ENCODE data around the gene NALCN.

Gene NALCN

DNA sequence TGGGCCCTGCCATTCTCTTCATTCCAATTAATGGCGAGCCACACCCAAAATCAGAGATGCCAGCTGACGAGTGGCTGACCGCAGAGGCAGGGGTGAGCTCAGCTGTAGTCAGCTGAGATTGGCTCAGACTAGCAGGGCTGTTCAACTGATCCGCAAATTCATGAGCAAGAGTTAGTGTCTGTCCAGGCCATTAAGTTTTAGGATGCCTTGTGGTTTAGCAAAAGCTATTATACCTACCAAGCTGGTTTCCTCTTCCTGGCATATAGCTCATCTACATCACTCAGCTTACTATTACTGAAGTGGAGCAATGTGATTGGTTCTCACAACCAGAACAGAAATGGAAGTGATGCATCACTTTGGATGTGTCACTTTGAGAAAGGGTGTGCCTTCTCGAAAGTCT, 148.7 kb downstream of the NALCN start:
- DNase-seq = no peak

DNA sequence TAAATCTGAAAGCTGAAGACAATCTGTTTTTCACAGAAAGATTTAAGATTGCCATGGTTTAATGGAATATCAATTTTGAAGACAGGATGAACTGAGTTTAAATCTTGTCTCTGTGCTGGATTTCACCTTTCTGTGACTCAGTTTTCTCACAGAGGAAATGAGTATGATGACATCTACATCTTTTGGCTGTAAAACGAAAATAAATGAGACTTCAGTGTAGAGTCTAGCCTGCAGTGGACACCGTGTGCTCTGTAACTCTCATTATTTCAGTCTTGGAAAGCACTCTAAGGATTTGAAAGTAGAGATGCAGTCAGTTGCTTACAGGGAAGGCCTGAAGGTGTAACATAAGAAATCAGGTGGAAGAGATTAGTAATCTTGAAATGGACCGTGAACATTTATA, 150.4 kb downstream of the NALCN start:
- DNase-seq = no peak

GRCh38 chr13:101264931-101265330, 151.4 kb downstream of the NALCN start:
- DNase-seq = no peak

DNA sequence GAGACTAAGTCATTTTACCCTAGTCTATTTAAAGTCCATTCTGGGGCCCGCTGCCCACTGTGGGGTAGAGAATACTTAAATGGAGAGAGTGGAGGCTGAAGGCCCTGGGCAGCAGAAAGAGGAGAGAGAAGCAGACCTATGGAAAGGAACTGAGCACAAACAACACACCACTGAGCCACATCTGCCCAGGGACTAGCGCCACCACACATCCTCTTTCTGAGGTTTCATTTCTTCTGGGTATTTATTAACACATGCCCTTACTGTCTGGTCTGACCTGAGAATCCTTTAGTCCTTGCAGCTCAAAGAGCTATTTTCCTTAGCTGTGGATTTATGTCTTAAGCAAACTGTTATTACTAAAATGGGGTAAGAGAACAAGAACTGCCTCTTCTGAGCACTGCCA, 154.0 kb downstream of the NALCN start:
- no peak for DNase-seq

- DNase-seq = no peak
Observed at GRCh38 chr13:101258509-101258908, 157.8 kb downstream of the NALCN start.

DNA sequence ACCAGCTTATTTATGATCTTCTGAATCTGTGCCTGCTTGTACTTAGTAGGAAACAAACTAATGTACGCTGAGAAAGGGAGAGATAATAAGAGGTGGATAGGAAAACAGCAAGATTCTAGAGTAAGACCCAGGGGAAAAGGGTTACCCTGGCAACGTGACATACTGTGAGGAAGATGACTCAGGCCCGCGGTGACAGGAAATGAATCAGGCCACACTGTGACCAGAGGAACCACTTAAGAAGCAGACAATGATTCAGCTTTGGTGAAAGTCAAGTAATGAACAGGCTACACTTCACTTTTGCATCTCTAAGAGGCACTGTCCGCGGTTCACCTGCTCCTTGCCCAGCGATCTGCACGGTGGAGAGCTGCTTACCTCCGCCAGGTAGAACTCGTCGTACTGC, 158.2 kb downstream of the NALCN start:
- no peak for DNase-seq

DNA sequence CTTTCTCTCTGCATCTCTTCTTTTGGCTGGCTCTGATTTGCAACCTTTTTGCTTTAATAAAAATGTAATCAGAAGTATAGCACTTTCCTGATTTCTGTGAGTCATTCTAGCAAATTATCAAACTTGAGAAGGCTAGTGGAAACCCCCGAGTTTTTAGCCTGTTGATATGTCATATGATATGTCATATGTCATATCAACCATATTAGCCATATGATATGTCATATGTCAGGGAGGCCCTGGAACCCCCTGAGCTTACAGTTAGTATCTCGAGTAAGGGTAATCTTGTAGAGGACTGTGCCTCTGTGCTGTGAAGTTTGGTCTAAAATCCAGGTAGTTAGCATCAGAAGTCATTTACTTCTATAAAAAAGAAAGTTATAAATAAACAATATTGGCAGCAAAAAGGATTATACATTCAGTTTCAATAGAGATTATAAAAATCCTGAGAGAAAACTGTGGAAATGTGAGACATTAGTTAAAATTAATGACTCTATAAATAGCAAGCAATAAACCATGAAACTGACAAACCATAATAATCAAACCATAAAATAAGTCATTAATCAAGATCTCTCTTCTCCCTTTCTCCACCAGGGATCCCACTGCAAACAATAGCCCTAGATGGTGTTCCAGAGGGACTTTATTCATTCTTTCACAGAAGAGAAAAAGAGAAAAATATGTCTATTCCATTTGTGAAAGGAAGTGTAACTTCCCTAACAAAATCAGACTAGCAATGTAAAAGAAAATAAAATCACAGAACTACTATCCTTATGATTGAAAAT, 167.4 kb downstream of the NALCN start:
- no peak for DNase-seq

DNA sequence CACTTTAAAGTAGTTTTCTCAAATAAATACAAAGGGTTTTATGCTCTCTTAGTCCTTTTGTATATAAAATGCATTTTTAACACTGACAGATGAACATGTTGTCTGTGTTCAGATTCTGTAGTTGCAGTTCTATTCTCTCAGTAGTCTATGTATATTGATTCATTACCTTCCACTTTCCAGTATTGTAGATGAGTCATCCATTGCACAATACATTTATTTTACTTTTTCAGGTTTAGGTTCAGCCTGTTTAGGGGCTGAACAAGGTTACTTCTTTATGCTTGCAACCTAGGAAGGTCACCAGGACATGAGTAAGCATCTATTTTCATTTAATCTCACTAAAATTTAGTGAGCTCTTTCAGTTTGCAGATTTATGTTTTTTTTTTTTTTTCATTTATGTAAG, 173.6 kb downstream of the NALCN start:
- no peak for DNase-seq

GRCh38 chr13:101238555-101238954, 177.8 kb downstream of the NALCN start:
- DNase-seq = no peak

GRCh38 chr13:101231751-101232428, 184.4 kb downstream of the NALCN start:
- DNase-seq = no peak

- no peak for DNase-seq
Observed at GRCh38 chr13:101230271-101230890, 185.9 kb downstream of the NALCN start.

GRCh38 chr13:101219609-101220265, 196.6 kb downstream of the NALCN start:
- no peak for DNase-seq

DNA sequence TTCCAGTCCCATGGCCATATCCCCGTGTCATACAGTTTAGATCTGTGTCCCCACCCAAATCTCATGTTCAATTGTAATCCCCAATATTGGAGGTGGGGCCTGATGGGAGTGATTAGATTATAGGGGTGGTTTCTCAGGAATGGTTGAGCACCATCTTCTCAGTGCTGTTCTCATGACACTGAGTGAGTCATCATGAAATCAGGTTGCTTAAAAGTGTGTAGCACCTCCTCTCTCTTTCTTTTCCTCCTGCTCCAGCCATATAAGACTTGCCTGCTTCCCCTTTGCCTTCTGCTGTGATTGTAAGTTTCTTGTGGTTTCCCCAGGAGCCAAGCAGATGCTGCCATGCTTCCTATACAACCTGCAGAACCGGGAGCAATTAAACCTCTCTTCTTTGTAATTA, 197.8 kb downstream of the NALCN start:
- DNase-seq = no peak

DNA sequence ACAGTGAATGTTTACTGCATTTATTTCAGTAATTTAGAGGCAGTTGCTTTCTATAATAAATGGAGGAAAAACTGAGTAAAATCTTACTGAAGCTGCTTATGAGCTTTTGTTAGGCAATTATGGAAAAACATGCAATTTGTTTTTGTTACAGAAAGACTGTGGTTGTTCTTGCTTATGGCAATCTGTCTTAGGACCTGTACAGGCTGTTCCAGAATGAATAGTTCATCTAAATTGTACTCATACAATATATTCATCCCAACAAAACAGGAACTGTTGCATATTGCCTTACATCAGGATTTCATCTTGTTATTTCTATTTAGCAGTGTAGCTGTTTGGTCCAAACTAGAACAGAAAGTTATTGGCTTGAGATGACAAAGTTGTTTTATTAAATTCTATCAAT, 199.2 kb downstream of the NALCN start:
- DNase-seq = no peak

- DNase-seq = no peak
Observed at GRCh38 chr13:101211261-101211660, 205.0 kb downstream of the NALCN start.

- DNase-seq = no peak
Observed at GRCh38 chr13:101210774-101211173, 205.5 kb downstream of the NALCN start.

DNA sequence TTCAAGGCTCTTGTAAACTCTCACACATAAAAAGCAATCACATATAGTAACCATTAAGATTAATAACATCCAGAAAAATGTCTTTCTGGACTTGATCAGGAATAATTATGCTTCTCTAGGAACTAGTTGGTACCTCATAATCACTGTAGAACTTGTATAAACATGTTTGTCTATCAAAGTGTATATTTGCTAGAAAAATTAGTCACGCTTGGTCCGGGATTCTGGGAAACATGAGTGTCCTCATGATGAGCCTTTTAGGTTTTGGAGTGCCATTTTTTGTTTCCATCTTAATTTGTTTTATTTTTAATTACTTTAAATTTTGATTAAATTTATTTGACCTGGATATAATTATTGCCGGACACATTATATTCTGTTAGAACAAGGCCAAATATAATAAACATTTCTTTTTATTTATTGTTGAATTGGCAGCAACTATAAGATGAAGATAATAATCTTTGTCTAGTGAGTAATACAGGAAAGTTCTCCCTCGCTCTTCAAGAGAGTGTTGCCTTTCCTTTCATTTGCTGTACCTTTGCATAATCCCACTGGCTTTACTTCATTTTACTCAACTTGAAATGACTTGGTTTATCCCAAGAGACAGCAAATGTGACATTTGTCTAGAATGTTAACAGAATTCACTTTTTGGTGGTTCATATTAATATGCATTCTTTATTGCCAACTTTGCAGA, 207.0 kb downstream of the NALCN start:
- no peak for DNase-seq

DNA sequence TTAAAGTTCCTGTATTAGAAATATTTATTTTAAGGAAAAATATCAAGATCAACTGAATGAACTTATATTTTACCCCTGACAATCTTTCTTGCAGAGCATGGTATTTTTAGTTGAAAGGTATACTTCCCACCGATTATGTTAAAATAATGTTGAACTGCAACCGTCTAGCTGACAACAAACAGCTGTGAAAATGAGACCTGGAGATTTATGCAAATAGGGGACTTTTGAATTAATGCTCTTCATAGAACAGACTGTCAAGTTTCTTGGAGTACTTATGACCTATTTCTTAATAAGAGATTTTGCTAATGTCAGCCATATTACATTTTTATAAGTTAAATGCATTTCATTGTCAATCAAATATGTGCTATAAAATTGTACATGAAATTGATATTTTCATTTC, 210.9 kb downstream of the NALCN start:
- no peak for DNase-seq

DNA sequence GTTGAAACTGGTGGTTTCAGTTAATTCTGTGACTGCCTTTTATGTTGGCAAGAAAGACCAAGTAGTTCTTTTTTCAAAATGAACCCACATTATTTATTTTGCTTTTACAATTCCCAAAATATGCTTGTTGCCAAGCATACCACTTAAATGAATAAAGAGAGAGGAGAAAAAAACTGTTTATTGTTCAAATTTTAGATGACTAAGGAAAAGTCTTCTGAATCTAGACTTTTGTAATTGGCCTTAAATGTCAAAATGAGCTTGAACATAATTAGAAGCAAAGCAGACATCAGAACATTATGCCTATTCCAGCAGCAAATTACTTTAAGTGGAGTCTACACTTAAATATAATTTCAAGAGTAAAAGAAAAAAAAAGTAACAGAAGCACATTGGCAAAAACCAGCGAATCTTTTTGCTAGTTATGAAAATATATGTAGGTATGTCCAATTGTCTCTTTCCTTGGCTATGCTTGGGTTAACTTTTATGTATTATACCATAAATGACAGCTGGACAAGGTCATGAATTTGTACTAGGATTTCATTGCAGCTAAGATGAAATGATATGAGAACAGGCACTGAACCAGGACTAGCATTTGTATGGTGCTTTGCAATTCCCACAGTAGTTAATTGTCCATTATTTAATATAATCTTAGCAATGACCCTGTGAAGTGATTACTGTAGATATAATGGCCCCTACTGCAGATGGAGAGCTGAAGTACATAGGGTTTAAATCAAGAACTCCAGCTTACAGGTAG, 211.9 kb downstream of the NALCN start:
- no peak for DNase-seq

DNA sequence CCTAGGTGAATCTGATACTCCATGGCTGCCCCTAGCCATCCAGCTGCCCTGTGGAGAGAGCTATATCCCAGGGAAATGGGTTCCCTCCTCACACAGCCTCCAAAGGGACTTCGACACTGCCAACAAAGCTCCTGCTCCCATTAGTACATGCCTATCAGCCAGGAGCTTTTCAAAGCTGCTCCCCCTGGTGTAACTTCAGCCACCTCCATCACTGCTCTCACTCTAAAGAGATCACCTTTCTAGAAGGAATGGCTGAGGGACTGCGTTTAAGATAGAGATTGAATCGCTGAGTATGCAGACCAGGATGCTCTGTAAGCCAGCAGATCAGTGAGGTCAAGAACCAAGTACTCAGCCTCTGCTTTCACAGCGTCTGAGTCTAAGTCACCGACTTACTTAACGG, 213.7 kb downstream of the NALCN start:
- DNase-seq = no peak

DNA sequence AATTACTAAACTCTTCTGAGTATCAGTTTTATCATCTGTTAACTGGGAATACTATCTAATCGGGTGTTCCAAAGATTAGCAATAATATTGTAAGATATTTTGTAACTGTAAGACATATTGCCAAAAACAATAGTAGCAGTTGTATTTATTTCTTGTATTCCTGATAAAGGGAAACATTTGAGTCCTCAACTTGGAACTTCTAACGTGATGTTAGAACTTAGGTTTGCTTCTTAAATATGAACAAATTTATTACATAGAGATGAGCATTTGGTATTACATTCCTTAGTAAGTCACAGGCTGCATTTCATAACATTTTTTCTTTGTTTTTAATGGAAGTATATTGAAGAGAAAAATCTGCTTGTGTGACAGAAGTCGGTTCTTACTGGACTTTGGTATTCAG, 225.3 kb downstream of the NALCN start:
- DNase-seq = no peak

- DNase-seq = no peak
Observed at GRCh38 chr13:101190337-101190736, 226.0 kb downstream of the NALCN start.
